ENCODE data around the gene HDAC9.

HDAC9 gene

DNA sequence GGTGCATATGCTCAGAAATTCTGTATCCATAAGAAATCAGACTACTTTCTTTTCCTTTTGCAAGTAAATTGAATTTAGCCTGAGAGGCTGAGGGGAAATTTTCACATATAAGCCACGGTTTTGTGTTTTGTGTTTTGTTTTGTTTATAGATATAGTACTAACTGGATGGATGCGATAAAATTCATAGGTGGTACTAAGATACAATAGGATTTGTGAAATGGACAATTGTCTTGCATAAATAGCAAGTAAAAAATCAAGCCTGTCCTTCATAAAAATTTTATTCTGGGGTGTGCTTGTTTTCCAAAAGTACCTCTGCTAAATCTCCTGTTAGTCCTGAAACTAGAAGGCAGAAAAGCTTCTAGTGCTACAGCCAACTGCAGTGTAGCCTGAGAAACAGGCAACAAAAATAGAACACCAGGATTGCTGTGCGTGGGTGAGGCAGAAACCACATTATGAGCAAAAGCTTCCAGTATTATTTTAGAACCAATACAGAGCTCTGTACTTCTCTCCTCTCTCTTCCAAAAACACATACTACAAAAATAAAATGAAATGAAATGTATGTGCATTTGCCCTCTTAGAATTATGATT, 634 bp upstream of the HDAC9 start:
- peak; percentile 57 for DNase-seq (ENCODE audit: low spot score)

DNA sequence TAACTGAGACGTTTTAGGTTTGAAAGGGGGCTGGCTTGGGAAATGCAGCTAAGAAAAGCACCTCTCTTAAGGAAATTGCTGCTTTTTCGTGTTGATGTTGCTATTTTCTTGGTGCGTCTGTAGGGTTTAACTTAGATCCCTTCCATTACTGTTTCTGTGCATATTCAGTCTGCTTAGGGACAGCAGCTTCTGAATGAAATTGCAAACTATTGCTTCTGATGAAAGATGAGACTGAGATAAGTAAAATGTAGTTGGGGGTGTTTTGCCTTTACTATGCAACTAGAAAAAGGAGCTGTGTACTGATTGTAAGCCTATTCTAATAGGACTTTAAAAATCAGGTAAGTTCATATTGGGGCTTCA, 772 bp downstream of the HDAC9 start:
- peak; percentile 28 for DNase-seq (ENCODE audit: low spot score)

DNA sequence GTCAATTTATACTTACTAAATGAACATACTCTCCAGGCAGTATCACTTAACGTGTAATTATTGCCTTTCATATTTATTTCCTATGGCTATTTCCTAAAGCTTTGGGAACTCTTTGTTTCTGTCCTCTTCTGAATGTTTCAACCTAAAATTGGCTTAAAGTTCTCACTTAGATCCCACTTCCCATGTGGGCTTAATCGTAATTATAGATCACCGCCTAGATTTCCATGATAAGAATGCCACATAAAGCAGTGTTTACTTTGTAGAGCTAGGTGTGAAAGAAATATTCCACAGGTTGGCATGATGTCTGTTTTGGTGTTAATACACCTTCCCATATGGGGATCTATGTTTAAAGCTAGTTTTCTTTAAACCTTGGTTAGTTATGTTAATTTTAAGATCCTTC, 1.5 kb downstream of the HDAC9 start:
- no peak for DNase-seq (ENCODE audit: low spot score)

DNA sequence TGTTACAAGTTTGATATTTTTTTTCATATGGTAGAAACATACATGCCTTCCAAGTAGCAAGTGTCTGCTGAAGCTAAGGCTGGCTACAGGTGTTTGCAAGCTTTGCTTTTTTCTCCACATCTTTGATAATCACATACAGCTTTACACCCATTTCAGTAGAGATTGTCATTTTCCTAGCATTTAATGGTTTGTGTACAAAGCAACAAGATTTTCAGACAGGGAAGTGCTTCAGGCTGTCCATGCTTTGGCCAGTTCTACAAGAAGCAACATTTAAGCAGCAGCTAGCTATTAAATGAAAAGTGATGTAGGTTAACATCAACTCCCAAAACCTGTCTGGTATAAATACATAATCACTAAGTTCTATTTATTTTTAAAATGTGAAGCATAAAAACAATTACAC, 2.3 kb downstream of the HDAC9 start:
- no peak for DNase-seq (ENCODE audit: low spot score)

DNA sequence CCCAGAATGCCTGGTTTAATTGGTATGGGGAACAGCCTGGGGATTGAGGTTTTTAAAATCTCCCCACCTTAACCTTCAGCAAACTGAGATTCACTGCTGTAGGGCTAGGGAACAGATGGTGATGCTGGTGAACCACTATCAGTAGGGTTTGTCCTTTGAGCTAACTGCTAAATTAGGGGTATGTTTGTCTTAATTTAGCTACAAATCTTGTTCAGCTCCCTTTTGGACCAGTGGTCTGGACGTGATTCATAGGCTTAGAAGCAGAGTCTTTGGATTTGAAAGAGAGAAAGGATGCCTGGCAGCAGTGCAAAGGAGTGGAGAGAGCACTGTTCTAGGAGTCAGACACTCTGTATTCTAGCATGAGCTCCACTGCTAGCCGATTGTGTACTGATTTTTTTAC, 2.8 kb downstream of the HDAC9 start:
- no peak for DNase-seq (ENCODE audit: low spot score)

DNA sequence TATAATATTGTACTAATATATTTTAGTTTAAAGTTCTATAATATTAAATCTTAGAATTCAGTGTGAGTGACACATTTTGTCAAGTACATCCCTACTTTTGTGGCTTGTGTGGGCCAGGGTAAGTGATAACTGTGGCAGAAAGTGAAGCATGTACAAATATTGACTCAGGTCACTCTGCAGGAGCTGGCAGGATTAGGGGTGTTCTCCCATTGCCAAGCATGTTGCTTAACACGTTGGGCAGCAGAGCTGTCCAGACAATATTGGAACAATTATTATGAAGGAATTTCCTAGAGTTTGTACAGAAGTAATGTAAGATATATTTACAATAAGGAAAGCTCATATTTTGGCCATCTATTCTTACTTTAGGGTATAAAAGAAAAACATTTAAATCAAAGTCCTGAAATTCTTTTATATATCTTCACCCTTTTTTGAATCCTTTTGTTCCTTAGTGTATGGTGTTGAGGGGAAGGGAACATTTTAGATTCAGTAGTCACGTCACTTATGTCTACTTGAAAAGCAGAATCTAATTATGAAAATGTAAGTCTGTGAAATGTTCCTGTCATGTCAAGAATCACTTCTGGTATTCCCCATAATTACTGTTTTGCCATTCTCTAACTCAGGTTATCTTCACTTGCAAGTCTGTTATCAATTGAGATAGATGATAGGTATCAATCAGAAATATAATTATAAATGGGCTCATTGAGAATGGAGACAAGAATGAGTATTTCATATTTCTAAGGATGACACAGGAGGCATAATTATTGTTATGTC, 4.0 kb downstream of the HDAC9 start:
- DNase-seq (ENCODE audit: low spot score), result no peak

DNA sequence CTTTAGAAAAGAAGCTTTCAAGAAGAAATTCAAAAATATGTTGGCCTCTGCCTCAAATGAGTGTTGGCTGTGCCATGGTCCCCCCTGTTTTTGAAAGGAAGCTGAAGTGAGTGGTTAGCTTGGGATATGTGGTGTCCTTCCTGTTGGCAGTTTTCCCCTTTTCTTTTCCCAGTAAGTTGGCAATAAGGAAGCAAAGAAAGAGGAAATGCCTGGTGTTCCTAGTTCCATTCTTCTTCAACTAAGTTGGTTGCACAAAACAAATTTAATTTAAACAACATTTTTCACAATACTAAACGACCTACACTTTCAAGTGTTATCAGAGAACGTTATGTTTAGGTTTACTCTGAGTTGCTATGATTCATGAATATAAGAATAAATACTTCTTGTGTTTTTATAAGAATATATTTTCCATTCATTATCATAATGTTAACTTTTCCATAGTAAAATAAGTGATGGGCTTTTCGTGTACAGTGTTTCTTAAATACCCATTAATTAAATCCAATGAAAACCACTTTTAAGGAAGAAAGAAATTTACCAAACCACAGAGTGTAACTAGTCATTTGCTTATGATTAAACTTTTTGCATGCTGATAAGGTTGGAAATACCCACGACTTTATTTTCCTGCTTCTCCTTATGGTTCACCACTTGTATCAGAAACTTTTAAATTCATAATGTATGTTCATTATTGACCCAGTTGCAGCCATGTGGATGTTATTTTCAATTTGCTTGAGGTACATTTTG, 7.7 kb downstream of the HDAC9 start:
- DNase-seq (ENCODE audit: low spot score), result no peak

DNA sequence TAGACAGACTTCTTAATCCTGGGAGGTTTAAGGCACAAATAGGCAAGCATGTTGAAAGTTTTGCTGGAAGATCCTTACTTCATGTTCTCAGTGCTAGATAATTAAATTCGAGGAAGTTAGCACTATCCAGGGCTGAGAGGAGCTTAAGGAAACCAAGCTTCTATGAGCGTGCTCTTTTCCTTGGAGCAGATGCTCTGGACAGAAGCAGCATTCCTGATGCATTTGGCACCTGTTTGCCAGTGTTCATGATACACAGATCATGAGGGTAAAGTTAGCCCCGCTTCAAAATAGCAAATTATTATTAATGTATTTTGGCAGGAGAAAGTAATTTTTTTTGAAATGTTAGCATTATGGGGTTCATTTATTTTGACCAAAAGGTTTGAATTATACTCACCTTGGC, 9.4 kb downstream of the HDAC9 start:
- no peak for DNase-seq (ENCODE audit: low spot score)

DNA sequence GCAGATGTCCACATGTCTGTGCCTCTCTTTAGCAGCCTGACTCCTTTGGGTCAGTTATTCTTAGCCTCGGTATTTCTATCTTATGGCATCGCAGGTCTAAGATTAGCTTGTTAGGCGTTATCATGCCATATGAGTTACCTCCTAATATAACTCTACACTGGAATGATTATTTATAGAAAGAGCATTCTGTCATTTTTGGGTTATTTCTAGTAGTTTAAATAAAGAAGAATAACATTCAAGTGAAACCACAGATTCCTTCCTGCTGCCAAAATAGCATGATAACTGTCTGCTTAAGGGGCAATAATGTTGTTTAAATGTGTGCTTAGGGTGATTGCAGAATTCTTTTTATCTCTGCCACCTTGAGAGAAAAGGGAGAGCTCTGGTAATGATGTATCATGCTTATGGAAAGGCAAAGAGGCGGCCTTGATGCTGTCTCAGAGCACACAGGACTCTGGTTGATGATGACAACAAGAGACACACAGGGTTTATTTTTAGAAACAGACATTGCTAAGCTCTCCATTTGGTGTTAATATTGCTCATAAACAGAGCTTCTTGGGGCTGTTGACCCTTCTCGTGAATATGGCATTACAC, 10.4 kb downstream of the HDAC9 start:
- no peak for DNase-seq (ENCODE audit: low spot score)

DNA sequence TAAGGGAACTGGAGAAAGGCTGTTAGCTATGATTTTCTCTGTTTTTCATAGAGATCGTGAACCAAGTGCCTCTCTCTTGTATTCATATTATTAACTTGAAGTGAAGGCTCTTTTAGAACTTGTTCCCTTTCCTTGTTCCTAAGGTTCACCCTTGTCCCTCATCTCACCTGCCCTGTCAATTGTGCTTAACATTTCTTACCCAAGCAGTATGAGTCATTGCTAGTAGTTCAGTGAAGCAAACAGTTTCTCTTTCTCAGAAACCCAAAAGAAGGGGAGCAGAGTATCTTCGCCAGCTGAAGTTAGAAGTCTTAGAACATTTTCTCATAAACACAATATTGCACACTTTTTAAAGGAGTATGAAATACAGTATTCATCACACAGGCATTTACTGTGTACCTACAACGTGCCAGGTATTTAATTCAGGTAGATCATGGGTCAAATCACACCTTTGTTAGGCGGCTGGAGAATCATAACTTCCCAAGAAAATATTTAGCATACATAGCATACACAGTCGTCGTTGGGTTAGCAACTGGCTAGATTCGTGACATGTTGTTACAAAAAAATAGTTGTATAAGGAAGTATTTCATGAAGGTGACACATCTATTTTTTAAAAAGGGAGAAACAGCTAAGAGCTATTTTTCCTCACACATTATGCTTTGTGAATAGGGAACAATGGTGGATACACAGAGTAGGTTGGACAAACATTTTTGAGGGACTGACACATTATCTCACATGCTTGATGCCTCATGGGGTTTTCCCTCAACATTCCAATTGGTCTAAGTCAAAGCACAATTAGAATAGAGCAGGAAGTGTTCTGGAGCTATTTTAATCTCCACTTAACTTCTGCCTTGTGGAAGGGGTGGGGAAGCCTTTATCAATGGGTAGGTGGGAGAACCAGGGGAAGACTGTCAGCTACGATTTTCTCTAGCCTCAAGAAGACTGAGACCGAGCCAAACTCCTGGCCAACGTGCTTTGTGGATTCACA, 13.2 kb downstream of the HDAC9 start:
- no peak for DNase-seq (ENCODE audit: low spot score)

DNA sequence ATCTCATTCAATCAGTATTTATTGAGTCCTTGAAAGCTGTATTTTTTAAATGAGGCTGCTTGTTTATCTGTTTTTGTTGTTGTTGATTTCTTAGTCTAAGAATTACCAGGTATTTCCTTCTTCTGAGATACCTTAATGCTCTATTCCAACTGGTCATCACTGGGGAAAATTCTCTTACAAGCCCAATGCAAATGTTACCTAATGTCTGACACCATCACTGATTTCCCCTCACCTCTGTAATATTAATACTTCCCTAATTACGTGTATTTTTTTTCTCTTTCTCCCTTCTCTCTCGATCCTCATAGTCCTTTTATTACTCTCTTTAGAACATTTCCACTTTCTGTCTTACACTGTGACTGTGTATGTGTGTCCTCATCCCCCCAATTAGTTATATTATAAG, 13.9 kb downstream of the HDAC9 start:
- no peak for DNase-seq (ENCODE audit: low spot score)

DNA sequence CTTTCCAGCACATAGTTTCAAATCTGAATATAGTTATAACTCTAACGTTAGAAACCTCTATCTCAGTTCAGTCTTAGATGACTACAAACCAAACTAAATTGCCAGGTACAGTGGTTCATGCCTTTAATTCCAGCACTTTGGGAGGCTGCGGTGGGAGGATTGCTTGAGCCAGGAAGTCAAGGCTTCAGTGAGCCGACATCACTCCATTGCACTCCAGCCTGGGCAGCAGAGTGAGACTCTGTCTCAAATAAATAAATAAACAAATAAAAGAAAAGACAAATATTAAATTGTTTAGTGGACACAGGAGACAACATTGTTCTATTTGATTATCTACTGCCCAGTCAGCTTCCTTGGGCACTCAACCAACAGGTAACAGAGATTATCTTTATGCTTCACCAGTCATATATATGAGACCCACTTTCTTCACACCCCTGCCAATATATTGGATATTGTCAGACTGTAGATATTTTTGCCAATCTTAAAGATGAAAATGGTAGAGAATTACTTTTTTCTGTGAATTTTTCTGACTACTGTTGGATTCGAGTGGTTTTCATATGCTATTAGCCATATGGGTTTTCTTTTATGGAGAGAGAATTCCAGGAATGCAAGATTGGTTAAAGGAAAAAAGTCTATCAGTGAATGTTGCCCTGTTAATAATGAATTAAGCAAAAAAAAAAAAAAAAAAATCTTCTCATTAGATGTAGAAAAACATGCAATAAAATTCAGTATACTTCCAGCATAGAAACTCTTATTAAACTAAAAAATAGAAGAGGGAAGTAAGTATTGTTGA, 16.0 kb downstream of the HDAC9 start:
- DNase-seq (ENCODE audit: low spot score), result no peak

DNA sequence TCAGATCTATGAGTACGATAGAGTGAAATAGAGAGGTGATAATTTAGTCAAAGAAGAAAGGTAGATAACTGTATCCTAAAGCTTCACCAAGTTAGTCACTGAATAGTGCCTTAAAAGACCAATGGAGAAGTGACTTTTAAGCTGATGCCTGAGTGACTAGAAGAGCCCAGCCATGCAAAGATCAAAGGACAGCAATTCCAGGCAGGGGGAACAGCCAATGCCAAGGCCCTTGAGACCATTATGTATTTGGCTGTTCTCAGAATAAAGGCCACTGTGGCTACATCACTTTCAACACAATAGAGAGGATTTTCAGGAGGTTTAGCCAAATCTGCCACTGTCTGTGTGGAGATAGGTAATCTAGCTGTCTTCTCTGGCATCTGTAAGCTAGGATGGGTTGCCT, 17.8 kb downstream of the HDAC9 start:
- no peak for DNase-seq (ENCODE audit: low spot score)

DNA sequence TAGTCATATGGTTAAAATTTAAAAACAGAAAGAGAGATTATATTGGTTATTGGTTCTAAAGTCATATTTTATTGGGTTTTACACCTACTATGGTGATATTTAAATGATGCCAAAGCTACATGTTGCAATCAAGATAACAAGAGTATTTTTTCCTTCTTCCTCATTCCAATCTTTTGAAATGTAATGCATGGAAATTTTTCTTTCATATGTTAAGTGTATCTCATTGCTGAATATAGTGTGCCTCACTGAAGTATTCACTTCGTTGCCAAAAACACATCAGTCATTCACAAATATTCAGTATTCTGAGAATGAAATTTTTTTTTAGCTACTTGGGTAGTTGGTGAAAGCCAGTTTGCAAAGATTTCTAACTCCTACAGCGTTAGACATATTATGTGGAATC, 19.5 kb downstream of the HDAC9 start:
- DNase-seq (ENCODE audit: low spot score), result no peak

DNA sequence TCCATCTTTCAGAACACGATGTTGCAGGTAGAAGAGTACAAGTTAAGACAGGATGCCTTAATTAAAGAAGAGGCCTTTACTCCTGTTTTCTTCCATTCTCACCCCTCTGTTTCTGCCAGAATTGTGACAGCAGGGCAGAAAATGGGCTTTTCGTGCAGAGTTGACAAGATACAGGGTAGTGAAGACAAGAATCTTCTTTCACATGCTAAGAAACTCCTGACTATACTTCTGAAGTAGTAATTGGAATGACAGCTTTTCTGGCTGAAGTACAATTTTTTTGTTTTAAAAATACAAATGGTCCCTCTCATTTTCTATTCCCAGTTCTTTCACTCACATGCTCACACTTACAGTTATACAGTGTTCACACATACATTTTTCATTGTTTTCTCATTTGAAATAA, 22.1 kb downstream of the HDAC9 start:
- DNase-seq (ENCODE audit: low spot score), result no peak

DNA sequence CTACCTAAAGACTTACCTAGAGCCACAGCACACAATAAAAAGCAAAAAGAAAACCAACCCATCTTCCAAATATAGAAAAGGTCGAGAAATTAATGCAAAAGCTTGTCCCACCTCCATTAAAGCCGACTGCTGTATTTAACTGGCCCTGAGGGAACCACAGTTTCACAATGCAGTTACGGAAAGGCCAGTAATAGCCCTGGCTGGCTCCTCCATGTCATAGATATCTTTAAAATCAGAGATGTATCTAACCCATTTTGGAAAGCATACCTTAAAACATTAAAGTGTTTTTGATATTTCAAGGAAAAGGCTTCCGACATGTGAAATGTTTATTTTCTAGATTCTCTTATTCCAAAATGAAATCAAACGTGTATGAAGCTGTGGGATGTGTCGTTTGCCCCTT, 23.0 kb downstream of the HDAC9 start:
- no peak for DNase-seq (ENCODE audit: low spot score)

DNA sequence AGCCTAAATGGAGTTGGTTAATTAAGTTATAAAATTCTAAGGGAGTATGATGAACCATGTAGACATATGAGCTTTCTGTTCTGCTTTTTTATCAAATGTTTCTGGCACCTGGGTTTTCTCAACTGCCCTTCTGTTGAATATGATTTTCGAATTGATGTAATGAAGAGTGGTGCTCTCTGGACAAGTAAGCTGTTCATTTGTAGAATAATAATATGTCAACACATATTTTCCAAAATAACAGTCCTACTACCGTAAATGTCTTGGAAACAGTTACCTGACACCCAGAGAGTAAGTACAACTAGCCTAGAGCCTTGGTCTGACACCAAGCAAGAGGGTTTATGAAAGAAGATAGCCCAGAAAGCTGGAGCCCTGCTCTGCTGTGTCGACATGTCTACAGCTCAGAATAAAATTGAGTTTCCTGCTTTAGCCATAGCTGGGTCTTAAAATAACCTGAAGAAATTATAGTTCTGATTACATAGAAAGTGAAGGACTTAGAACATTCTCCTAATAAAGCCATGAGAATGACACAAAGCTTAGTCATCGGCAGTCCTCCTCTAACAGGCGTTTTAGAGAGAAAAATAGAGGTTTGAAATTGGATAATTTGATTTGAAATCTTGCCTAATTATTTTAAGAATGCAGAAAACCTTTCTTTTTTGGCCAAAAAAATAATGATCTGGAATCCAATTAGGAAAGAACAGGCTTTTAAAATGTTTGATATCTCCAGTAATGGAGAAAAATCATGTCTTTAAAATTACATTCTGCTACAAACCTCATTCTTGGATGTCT, 25.1 kb downstream of the HDAC9 start:
- DNase-seq (ENCODE audit: low spot score), result no peak

DNA sequence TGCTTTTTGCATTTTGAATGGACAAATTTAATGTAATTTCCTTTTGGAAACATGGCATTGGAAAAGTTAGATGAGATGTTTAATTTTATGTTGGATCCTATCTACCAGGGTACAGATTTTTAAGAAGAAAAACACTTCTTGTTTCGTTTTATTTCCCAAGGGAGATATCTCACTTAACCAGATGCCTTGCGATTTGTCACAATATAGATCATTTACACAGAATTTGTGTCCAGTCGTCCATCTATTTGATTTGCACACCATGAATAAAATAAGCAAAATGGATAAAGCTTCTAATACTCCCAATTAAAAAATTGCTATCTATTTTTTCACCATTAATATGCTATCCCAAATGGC, 25.7 kb downstream of the HDAC9 start:
- DNase-seq (ENCODE audit: low spot score), result no peak

DNA sequence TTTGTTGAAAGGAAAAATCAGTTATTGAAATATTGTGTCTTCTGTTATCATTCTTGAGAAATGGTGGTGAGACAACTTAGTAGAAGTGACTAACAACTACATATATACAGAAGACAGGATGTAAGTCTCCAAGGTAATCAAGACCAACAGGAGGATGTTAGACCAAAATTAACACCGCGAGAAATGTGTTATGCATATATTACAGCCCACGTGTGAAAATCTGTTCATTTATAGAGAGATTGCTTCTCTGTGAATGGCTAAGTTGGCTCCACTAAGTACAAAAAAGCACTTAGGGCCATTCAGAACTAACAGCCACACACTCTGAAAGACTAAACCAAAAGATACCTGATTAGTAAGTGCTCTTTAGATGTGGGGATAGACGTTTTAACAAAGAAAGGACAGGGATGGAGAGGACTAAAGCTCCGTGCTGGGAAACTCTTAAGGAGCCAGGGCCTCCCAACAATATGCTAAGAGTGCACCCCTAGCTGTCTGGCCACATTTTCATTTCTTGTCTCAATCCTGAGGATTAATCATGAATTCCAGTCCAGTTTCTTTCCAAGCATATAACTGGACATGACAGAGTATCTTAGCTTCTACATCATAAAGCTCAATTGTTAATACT, 26.5 kb downstream of the HDAC9 start:
- no peak for DNase-seq (ENCODE audit: low spot score)

DNA sequence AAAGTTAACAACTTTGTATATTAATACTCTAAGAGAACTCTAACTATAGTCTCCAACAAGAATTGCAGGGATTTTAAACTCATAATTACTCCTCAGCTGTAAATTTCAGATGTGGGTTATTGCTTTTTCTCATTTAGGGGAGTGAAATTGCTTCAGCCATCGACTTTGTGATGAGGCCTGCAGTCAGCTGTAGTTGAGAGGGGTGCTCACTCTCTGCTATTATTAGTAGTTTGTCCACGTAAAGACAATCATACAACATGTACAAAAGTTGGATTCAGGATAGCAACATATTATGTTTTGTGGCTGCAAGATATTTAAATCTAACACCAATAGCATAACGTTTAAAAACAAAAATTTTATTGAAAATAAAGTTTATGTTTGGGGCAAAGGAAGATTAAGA, 28.7 kb downstream of the HDAC9 start:
- no peak for DNase-seq (ENCODE audit: low spot score)

Data from putamen (tissue), 1 donor.